Neuronal stem cell (in vitro differentiated cells): Measurements from ENCODE around the gene BAD.
A peak's percentile ranks its signal among the peaks of the same experiment; 100 is the strongest.

Source experiments
- DNase-seq: peaks from one replicate; pipeline ENCODE4 v3.0.0-alpha.2; 2013; ENCODE audit warnings: low spot score
- H2AFZ ChIP-seq: one replicate; pipeline ENCODE4 v1.6.1; 2013; ENCODE audit warnings: mild to moderate bottlenecking, low read length, inconsistent platforms
- H2AK5ac ChIP-seq: 2 replicates; pipeline ENCODE4 v1.6.1; 2013; ENCODE audit warnings: low read depth, mild to moderate bottlenecking, inconsistent platforms, low read length, moderate library complexity, mixed read lengths
- H2BK120ac ChIP-seq: 2 replicates; pipeline ENCODE4 v1.6.1; 2013; ENCODE audit warnings: low read depth, mild to moderate bottlenecking, inconsistent platforms, low read length, moderate library complexity, mixed read lengths
- H2BK12ac ChIP-seq: one replicate; pipeline ENCODE4 v1.6.1; 2013; ENCODE audit warnings: low read length, inconsistent platforms
- H2BK15ac ChIP-seq: 2 replicates; pipeline ENCODE4 v1.6.1; 2013; ENCODE audit warnings: mild to moderate bottlenecking, low read length, inconsistent platforms, mixed read lengths
- H2BK5ac ChIP-seq: one replicate; pipeline ENCODE4 v1.6.1; 2013; ENCODE audit warnings: inconsistent platforms, mild to moderate bottlenecking, low read length, moderate library complexity
- H3K14ac ChIP-seq: one replicate; pipeline ENCODE4 v1.6.1; 2013; ENCODE audit warnings: low read length, inconsistent platforms
- H3K18ac ChIP-seq: 2 replicates; pipeline ENCODE4 v1.6.1; 2013; ENCODE audit warnings: low read length, inconsistent platforms
- H3K23ac ChIP-seq: 2 replicates; pipeline ENCODE4 v1.6.1; 2013; ENCODE audit warnings: low read depth, mild to moderate bottlenecking, mixed read lengths, low read length, inconsistent platforms; ENCODE audit not compliant: poor library complexity
- H3K27ac ChIP-seq: replicated peaks from 3 replicates; pipeline ENCODE4 v1.5.1; 2013; ENCODE audit warnings: low read length, inconsistent platforms
- H3K27me3 ChIP-seq, 3 experiments: 2 replicates each; pipeline ENCODE4 v1.6.1; 2013; ENCODE audit warnings: low read length in 3 of 3, mild to moderate bottlenecking in 2 of 3, inconsistent platforms in 1 of 3, low read depth in 1 of 3, mixed read lengths in 1 of 3, moderate library complexity in 1 of 3; ENCODE audit not compliant: control insufficient read depth in 3 of 3, insufficient read depth in 3 of 3
- H3K36me3 ChIP-seq, 2 donors: replicated peaks in 1 of 2; 2 replicates each; pipeline ENCODE4 v1.6.1; 2013; ENCODE audit warnings: low read length in 2 of 2; ENCODE audit not compliant: control insufficient read depth in 2 of 2, insufficient read depth in 2 of 2
- H3K4ac ChIP-seq: 2 replicates; pipeline ENCODE4 v1.6.1; 2013; ENCODE audit warnings: inconsistent platforms, mild to moderate bottlenecking, low read length, moderate library complexity
- H3K4me1 ChIP-seq, 2 donors: 1 replicate in 1 of 2; 2 replicates in 1 of 2; pipeline ENCODE4 v1.6.1; 2013; ENCODE audit warnings: low read length in 2 of 2, low read depth in 1 of 2; ENCODE audit not compliant: control insufficient read depth in 2 of 2, insufficient read depth in 1 of 2
- H3K4me2 ChIP-seq: one replicate; pipeline ENCODE4 v1.6.1; 2013; ENCODE audit warnings: mild to moderate bottlenecking, low read length, inconsistent platforms; ENCODE audit not compliant: insufficient read depth, poor library complexity, severe bottlenecking
- H3K4me3 ChIP-seq, 2 donors: 2 replicates each; pipeline ENCODE4 v1.5.1; 2013; ENCODE audit warnings: low read length in 2 of 2, mild to moderate bottlenecking in 2 of 2, inconsistent platforms in 1 of 2, moderate library complexity in 1 of 2
- H3K79me1 ChIP-seq: one replicate; pipeline ENCODE4 v1.6.1; 2013; ENCODE audit warnings: low read depth, mild to moderate bottlenecking, inconsistent platforms, low read length, moderate library complexity
- H3K9ac ChIP-seq: one replicate; pipeline ENCODE4 v1.6.1; 2013; ENCODE audit warnings: mild to moderate bottlenecking, low read depth, low read length, inconsistent platforms; ENCODE audit not compliant: poor library complexity
- H3K9me3 ChIP-seq, 2 donors: replicated peaks in 1 of 2; 2 replicates each; pipeline versions ENCODE3 to v1.6.1; 2013; ENCODE audit warnings: low read length in 2 of 2, mild to moderate bottlenecking in 2 of 2, inconsistent platforms in 1 of 2, low read depth in 1 of 2, mixed read lengths in 1 of 2, moderate library complexity in 1 of 2; ENCODE audit not compliant: control insufficient read depth in 2 of 2, insufficient read depth in 1 of 2
- H4K8ac ChIP-seq: one replicate; pipeline ENCODE4 v1.6.1; 2013; ENCODE audit warnings: low read depth, mild to moderate bottlenecking, inconsistent platforms, low read length, moderate library complexity
- H4K91ac ChIP-seq: one replicate; pipeline ENCODE4 v1.6.1; 2013; ENCODE audit warnings: low read length, low read depth, mild to moderate bottlenecking, inconsistent platforms; ENCODE audit not compliant: poor library complexity
- WGBS, 2 donors: extraction: QIAGEN DNeasy Blood & Tissue Kit; methylation state at CpG; one replicate each; pipeline ENCODE4 v1.1.7; 2013; ENCODE audit warnings: missing lambda C conversion rate in 2 of 2, mixed read lengths in 1 of 2; ENCODE audit not compliant: insufficient read length in 2 of 2, insufficient replicate concordance in 1 of 2; ENCODE audit errors: extremely low coverage in 2 of 2; 5-methylcytosine and 5-hydroxymethylcytosine counted together

Gene BAD

GRCh38 chr11:64263947-64264317, 20.5 kb downstream of the BAD start:
- DNase-seq = no peak
- H3K79me1 ChIP-seq = peaks cover 5% of the 10 kb centered on the region
- no peak overlapping the region for H3K27ac ChIP-seq
- peak overlapping the region; percentile 2 for H3K4me2 ChIP-seq
- no peaks in the 10 kb centered on the region for H3K9me3 ChIP-seq
- H3K4ac ChIP-seq = peak overlapping the region; percentile 53
- no CpG with 5 or more reads among the region's 8 CpGs for WGBS, 2 donors
- H3K9ac ChIP-seq = no peak overlapping the region
- H3K27me3 ChIP-seq = no peaks in the 10 kb centered on the region
- H2BK12ac ChIP-seq = no peak overlapping the region
- peak overlapping the region; percentile 70 for H2AK5ac ChIP-seq
- H3K23ac ChIP-seq = no peak overlapping the region
- no peak overlapping the region for H3K14ac ChIP-seq
- no peak overlapping the region for H2AFZ ChIP-seq
- H2BK120ac ChIP-seq = no peak overlapping the region
- peaks cover 40 to 71% of the 10 kb centered on the region in 2 donors for H3K36me3 ChIP-seq
- no peak overlapping the region for H3K4me3 ChIP-seq
- no peak overlapping the region for H4K91ac ChIP-seq
- H2BK15ac ChIP-seq = no peak overlapping the region
- peaks cover 4 to 11% of the 10 kb centered on the region in 2 donors for H3K4me1 ChIP-seq
- peak overlapping the region; percentile 82 for H2BK5ac ChIP-seq
- no peak overlapping the region for H4K8ac ChIP-seq
- no peak overlapping the region for H3K18ac ChIP-seq

DNA sequence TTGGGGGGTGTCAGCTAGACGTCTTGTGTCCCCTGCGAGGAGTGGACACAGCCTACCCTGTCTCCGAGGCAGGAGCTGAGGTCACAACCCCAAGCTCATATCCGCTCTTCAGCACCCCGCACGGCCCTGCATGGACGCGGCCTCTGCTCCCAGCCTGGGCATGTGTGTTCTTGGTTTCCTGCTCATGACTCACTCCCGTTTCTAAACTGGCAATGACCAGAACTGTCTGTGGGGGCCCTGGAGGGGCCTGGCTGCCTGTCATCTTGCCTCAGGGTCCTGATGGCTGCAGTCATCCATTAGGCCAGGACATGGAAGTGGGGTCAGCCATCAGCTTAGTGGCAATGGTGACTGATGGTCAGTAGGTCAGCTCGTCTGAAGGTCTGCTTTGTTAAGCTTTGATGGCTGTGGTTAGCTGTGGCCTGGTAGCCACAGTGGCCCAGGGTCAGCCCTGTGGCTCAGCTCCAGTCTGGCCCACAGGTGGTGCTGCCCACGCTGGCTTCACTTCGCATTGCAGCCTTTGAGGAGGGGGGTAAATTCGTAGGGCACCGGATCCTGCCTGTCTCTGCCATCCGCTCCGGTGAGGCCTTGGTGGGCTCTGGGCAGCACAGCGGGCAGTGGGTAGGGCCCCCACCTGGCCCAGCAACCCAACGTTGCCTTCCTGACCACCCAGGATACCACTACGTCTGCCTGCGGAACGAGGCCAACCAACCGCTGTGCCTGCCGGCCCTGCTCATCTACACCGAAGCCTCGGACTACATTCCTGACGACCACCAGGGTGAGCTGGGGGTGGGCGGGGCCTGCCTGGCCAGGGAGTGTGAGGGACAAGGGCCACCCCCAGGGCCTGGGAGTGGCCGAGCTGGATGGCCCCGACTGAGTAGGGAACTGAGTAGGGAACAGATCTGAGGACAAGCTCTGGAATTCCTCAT, 21.2 kb downstream of the BAD start:
- Histone ChIP-seq H3K36me3 (peaks cover 45 to 78% of the 10 kb centered on the region in 2 donors), H3K27ac (peak overlapping the region; percentile 41)
- no CpG with 5 or more reads among the region's 29 CpGs for WGBS, 2 donors

GRCh38 chr11:64262271-64263002, 22.0 kb downstream of the BAD start:
- peaks cover 0 to 4% of the 10 kb centered on the region in 2 donors for H3K4me1 ChIP-seq
- no peak overlapping the region for H3K4ac ChIP-seq
- H3K36me3 ChIP-seq = peaks cover 45 to 84% of the 10 kb centered on the region in 2 donors
- H4K91ac ChIP-seq = no peak overlapping the region
- no peak overlapping the region for H2BK5ac ChIP-seq
- no peak overlapping the region for H2AFZ ChIP-seq
- no CpG with 5 or more reads among the region's 42 CpGs for WGBS, 2 donors
- H2AK5ac ChIP-seq = peak overlapping the region; percentile 70
- H4K8ac ChIP-seq = peak overlapping the region; percentile 43
- no peaks in the 10 kb centered on the region for H3K27me3 ChIP-seq
- no peak overlapping the region for H2BK12ac ChIP-seq
- DNase-seq = no peak
- H2BK120ac ChIP-seq = no peak overlapping the region
- H3K14ac ChIP-seq = no peak overlapping the region
- peak overlapping the region; percentile 17 for H3K18ac ChIP-seq
- H3K4me2 ChIP-seq = no peak overlapping the region
- peaks cover 3% of the 10 kb centered on the region for H3K79me1 ChIP-seq
- no peak overlapping the region for H3K4me3 ChIP-seq
- no peak overlapping the region for H3K27ac ChIP-seq
- peak overlapping the region; percentile 70 for H3K9ac ChIP-seq
- H3K9me3 ChIP-seq = no peaks in the 10 kb centered on the region
- H2BK15ac ChIP-seq = no peak overlapping the region
- no peak overlapping the region for H3K23ac ChIP-seq

More for the DNA sequence above, 21.2 kb downstream of the BAD start:
- Histone ChIP-seq H4K91ac (no peak overlapping the region), H2BK12ac (no peak overlapping the region), H3K27me3 (no peaks in the 10 kb centered on the region), H2AFZ (no peak overlapping the region), H3K4me1 (peaks cover 0 to 4% of the 10 kb centered on the region in 2 donors), H3K18ac (peak overlapping the region; percentile 54), H3K9ac (peak overlapping the region; percentile 72), H4K8ac (peak overlapping the region; percentile 76), H3K14ac (no peak overlapping the region), H3K4me2 (peak overlapping the region; percentile 2), H3K79me1 (peaks cover 5% of the 10 kb centered on the region), H3K23ac (no peak overlapping the region), H3K4me3 (no peak overlapping the region), H2BK5ac (peak overlapping the region; percentile 82), H2BK120ac (no peak overlapping the region), H3K4ac (no peak overlapping the region), H2BK15ac (no peak overlapping the region), H3K9me3 (no peaks in the 10 kb centered on the region), H2AK5ac (peak overlapping the region; percentile 36)
- DNase-seq = no peak

GRCh38 chr11:64261556-64262080, 22.8 kb downstream of the BAD start:
- Histone ChIP-seq H3K4me2 (no peak overlapping the region), H3K4me3 (no peak overlapping the region), H3K79me1 (peaks cover 3% of the 10 kb centered on the region), H2AFZ (no peak overlapping the region), H4K91ac (no peak overlapping the region), H2BK15ac (no peak overlapping the region), H2BK12ac (no peak overlapping the region), H2BK120ac (no peak overlapping the region), H2BK5ac (peak overlapping the region; percentile 53), H3K27ac (no peak overlapping the region), H3K18ac (no peak overlapping the region), H2AK5ac (no peak overlapping the region), H3K23ac (peak overlapping the region; percentile 12), H3K36me3 (peaks cover 46 to 85% of the 10 kb centered on the region in 2 donors), H3K9me3 (no peaks in the 10 kb centered on the region), H3K9ac (peak overlapping the region; percentile 4), H3K4ac (no peak overlapping the region), H4K8ac (no peak overlapping the region), H3K14ac (peak overlapping the region; percentile 8), H3K4me1 (peaks cover 0 to 4% of the 10 kb centered on the region in 2 donors), H3K27me3 (no peaks in the 10 kb centered on the region)
- no peak for DNase-seq
- no CpG with 5 or more reads among the region's 18 CpGs for WGBS, 2 donors
